Liver (tissue), 9 donors: ENCODE measurements around the gene RECK. TPM values are rescaled to one million over a fixed set of nuclear protein-coding genes. Genes with fewer than 3 reads are reported as not detected.

Experiments
- DNase-seq: peaks from one replicate; pipeline ENCODE4 v3.0.0-alpha.2; 2017; ENCODE audit warnings: low spot score
- H3K27ac ChIP-seq, 2 donors: one replicate each; pipeline ENCODE4 v1.7.0; 2013; ENCODE audit warnings: inconsistent platforms in 2 of 2, low read length in 2 of 2, control low read depth in 1 of 2, low read depth in 1 of 2, mild to moderate bottlenecking in 1 of 2
- H3K27me3 ChIP-seq, 4 donors: one replicate each; pipeline versions ENCODE4 v1.6.1 to v1.7.0; 2013; ENCODE audit warnings: low read length in 3 of 4, inconsistent platforms in 1 of 4, mild to moderate bottlenecking in 1 of 4, moderate library complexity in 1 of 4; ENCODE audit not compliant: control insufficient read depth in 4 of 4, insufficient read depth in 4 of 4
- H3K36me3 ChIP-seq, 4 donors: one replicate each; pipeline versions ENCODE4 v1.6.1 to v1.7.0; 2013; ENCODE audit warnings: low read length in 3 of 4, mild to moderate bottlenecking in 3 of 4, low read depth in 1 of 4, moderate library complexity in 1 of 4; ENCODE audit not compliant: control insufficient read depth in 4 of 4, insufficient read depth in 3 of 4
- H3K4me1 ChIP-seq, 4 donors: one replicate each; pipeline versions ENCODE4 v1.6.1 to v1.7.0; 2013; ENCODE audit warnings: low read length in 3 of 4, mild to moderate bottlenecking in 3 of 4, moderate library complexity in 1 of 4; ENCODE audit not compliant: control insufficient read depth in 4 of 4, insufficient read depth in 4 of 4
- H3K4me3 ChIP-seq, 3 donors: one replicate each; pipeline versions ENCODE4 v1.6.1 to v1.7.0; 2013; ENCODE audit warnings: low read length in 3 of 3, control low read depth in 1 of 3, low read depth in 1 of 3, mild to moderate bottlenecking in 1 of 3
- H3K9ac ChIP-seq, 2 donors: one replicate each; pipeline ENCODE4 v1.7.0; 2013; ENCODE audit warnings: low read length in 2 of 2, mild to moderate bottlenecking in 2 of 2, moderate library complexity in 2 of 2, control low read depth in 1 of 2, low read depth in 1 of 2
- H3K9me3 ChIP-seq, 4 donors: one replicate each; pipeline versions ENCODE4 v1.6.1 to v1.7.0; 2013; ENCODE audit warnings: low read length in 3 of 4; ENCODE audit not compliant: control insufficient read depth in 4 of 4
- ATF3 ChIP-seq: IDR thresholded peaks from 2 replicates; pipeline ENCODE4 v1.6.1; 2016; ENCODE audit warnings: antibody characterized with exemption
- CTCF ChIP-seq: fragments of 150-350 bp; IDR thresholded peaks from 2 replicates; pipeline ENCODE4 v1.5.1; 2017; ENCODE audit warnings: improper control_type of control experiment, low read depth, low read length; ENCODE audit not compliant: missing input control
- EGR1 ChIP-seq, 2 donors: IDR thresholded peaks; 2 replicates each; pipeline ENCODE4 v1.6.1; 2016 to 2018; ENCODE audit warnings: antibody characterized with exemption in 2 of 2, low read depth in 2 of 2
- FOXA1 ChIP-seq: IDR thresholded peaks from 2 replicates; pipeline ENCODE4 v1.6.1; 2016; ENCODE audit warnings: antibody characterized with exemption
- FOXA2 ChIP-seq: IDR thresholded peaks from 2 replicates; pipeline ENCODE4 v1.6.1; 2016; ENCODE audit warnings: antibody characterized with exemption
- GABPA ChIP-seq, 2 donors: IDR thresholded peaks in 1 of 2; conservative IDR thresholded peaks in 1 of 2; 2 replicates each; pipeline ENCODE4 v1.6.1; 2016; ENCODE audit warnings: antibody characterized with exemption in 2 of 2, mild to moderate bottlenecking in 1 of 2, moderate library complexity in 1 of 2
- HNF4A ChIP-seq, 2 donors: conservative IDR thresholded peaks; 2 replicates each; pipeline ENCODE4 v1.6.1; 2016; ENCODE audit warnings: antibody characterized with exemption in 2 of 2, mild to moderate bottlenecking in 2 of 2
- HNF4G ChIP-seq: IDR thresholded peaks from 2 replicates; pipeline ENCODE4 v1.6.1; 2016; ENCODE audit warnings: antibody characterized with exemption
- JUND ChIP-seq, 2 donors: IDR thresholded peaks; 2 replicates each; pipeline ENCODE4 v1.6.1; 2016; ENCODE audit warnings: antibody characterized with exemption in 2 of 2
- MAX ChIP-seq: IDR thresholded peaks from 2 replicates; pipeline ENCODE4 v1.6.1; 2016; ENCODE audit warnings: antibody characterized with exemption
- NR2F2 ChIP-seq: IDR thresholded peaks from 2 replicates; pipeline ENCODE4 v1.6.1; 2016; ENCODE audit warnings: antibody characterized with exemption
- RAD21 ChIP-seq, 2 donors: IDR thresholded peaks; 2 replicates each; pipeline ENCODE4 v1.6.1; 2016; ENCODE audit warnings: antibody characterized with exemption in 2 of 2, mild to moderate bottlenecking in 2 of 2
- REST ChIP-seq: IDR thresholded peaks from 2 replicates; pipeline ENCODE4 v1.6.1; 2016; ENCODE audit warnings: antibody characterized with exemption, mild to moderate bottlenecking
- RXRA ChIP-seq, 2 donors: IDR thresholded peaks; 2 replicates each; pipeline ENCODE4 v1.6.1; 2017 to 2018; ENCODE audit warnings: antibody characterized with exemption in 2 of 2, mild to moderate bottlenecking in 1 of 2
- SP1 ChIP-seq: IDR thresholded peaks from 2 replicates; pipeline ENCODE4 v1.6.1; 2018; ENCODE audit warnings: antibody characterized with exemption, mild to moderate bottlenecking
- TAF1 ChIP-seq: conservative IDR thresholded peaks from 2 replicates; pipeline ENCODE4 v1.6.1; 2016; ENCODE audit warnings: antibody characterized with exemption, mild to moderate bottlenecking
- YY1 ChIP-seq: IDR thresholded peaks from 2 replicates; pipeline ENCODE4 v1.6.1; 2016; ENCODE audit warnings: antibody characterized with exemption, mild to moderate bottlenecking
- WGBS: extraction: QIAGEN DNeasy Blood & Tissue Kit; methylation state at CpG from one replicate; pipeline ENCODE4 v1.1.7; 2013; 5-methylcytosine and 5-hydroxymethylcytosine counted together
- polyA plus RNA-seq, 2 donors: library from polyadenylated mRNA; stranded (reverse) in 1 of 2; unstranded in 1 of 2; fragments of 200-250 nt in 1 of 2; fragments of >200 nt in 1 of 2; fragmentation: Nextera tagmentation in 1 of 2; extraction: Ambion mirVana in 1 of 2; gene quantifications; one replicate each; pipeline versions ENCODE4 v1.2.1 to v1.2.3, GENCODE V29; 2013 to 2015
- total RNA-seq, 2 donors: library from RNA; depleted of rRNA; stranded (reverse); fragments of >200 nt; gene quantifications; one replicate each; pipeline ENCODE4 v1.2.3, GENCODE V29; 2014
- donor health status: healthy.
- donor health status: healthy.
- donor health status: healthy.
- donor health status: healthy.
- donor health status: healthy.

The RECK gene
- total and polyA plus RNA-seq, 4 donors: 2.1 to 3.5 (median 2.3) TPM

DNA sequence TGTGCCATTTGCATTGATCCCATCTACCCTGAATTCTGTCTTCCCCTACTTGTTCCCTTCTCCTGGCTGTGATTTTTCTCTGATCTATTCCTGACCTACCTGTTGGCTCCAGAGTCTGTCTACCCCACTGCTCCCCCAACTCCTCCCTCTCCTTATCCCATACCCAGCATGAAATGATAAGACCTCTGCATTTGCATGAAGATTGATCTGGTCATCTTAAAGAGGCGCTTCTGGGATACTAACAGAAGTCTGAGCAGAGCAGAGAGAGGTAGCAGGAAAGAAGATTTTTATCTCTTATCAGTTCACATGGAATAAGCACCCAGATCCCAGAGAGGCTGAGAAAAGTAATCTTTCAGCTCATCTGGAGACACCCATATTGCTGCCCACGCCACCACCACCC lies 81.5 kb downstream of the RECK start:
- Histone ChIP-seq H3K4me3 (no peak overlapping the region), H3K27me3 (no peaks in the 10 kb centered on the region), H3K4me1 (no peaks in the 10 kb centered on the region), H3K9ac (no peak overlapping the region), H3K36me3 (peaks cover 0 to 2% (median 0%) of the 10 kb centered on the region in 4 donors), H3K27ac (no peak overlapping the region), H3K9me3 (no peaks in the 10 kb centered on the region)
- 94% methylated on average over 2 of the region's 2 CpGs for WGBS
- TF ChIP-seq JUND (IDR thresholded peaks at IDR 0.05): no peak
- TF ChIP-seq RAD21 (IDR thresholded peaks at IDR 0.05): no peak
- TF ChIP-seq MAX: no peak
- TF ChIP-seq HNF4A (conservative IDR thresholded peaks at IDR 0.05): no peak
- no peak for TF ChIP-seq EGR1 (IDR thresholded peaks at IDR 0.05; ENCODE audit: low read depth in 2 of 2)
- no peak for TF ChIP-seq ATF3
- no peak for TF ChIP-seq RXRA (IDR thresholded peaks at IDR 0.05)
- TF ChIP-seq TAF1: no peak
- no peak for TF ChIP-seq SP1
- TF ChIP-seq CTCF: no peak
- no peak for TF ChIP-seq GABPA (IDR thresholded peaks at IDR 0.05 in 1 of 2, conservative IDR thresholded peaks at IDR 0.05 in 1 of 2)
- TF ChIP-seq FOXA1: no peak
- DNase-seq: no peak

- no peak overlapping the region for H3K9ac ChIP-seq
- H3K36me3 ChIP-seq: peaks cover 0 to 2% (median 0%) of the 10 kb centered on the region in 4 donors
- TF ChIP-seq ATF3: no peak
- no peak for TF ChIP-seq MAX
- no peak for TF ChIP-seq RAD21 (IDR thresholded peaks at IDR 0.05)
- no peak for TF ChIP-seq YY1
- TF ChIP-seq JUND (IDR thresholded peaks at IDR 0.05): no peak
- TF ChIP-seq EGR1 (IDR thresholded peaks at IDR 0.05; ENCODE audit: low read depth in 2 of 2): no peak
- no peak for TF ChIP-seq HNF4G
- TF ChIP-seq HNF4A (conservative IDR thresholded peaks at IDR 0.05): no peak
- no peak for TF ChIP-seq FOXA1
- TF ChIP-seq NR2F2: no peak
- TF ChIP-seq REST: no peak
- TF ChIP-seq RXRA (IDR thresholded peaks at IDR 0.05): no peak
- TF ChIP-seq CTCF: no peak
- no peak for TF ChIP-seq FOXA2
- 88% methylated on average over 15 of the region's 15 CpGs for WGBS
- no peaks in the 10 kb centered on the region for H3K27me3 ChIP-seq
- no peak overlapping the region for H3K4me3 ChIP-seq
- no peaks in the 10 kb centered on the region for H3K4me1 ChIP-seq
- H3K27ac ChIP-seq: no peak overlapping the region
- DNase-seq: no peak
- H3K9me3 ChIP-seq: no peaks in the 10 kb centered on the region
Measured at GRCh38 chr9:36118706-36119105, 82.0 kb downstream of the RECK start.
